Calu3 (cell line): Measurements from ENCODE around the gene COL6A2. TPM values are rescaled to one million over a fixed set of nuclear protein-coding genes. Genes with fewer than 3 reads are reported as not detected.

Experiments used
- BruUV-seq: library from RNA; stranded (reverse); fragments of 400-500 nt; replicated peaks from 2 replicates; lab custom pipeline; 2021; lab: Mats Ljungman, UMichigan
- CTCF ChIA-PET: fragments of 300-600 bp; sonication (Branson Sonifier 250); formaldehyde crosslinking; loops from one replicate; lab custom pipeline; 2022; ENCODE audit warnings: antibody characterized with exemption; lab: Charles Lee
- DNase-seq: peaks from one replicate; pipeline ENCODE4 v3.0.0; 2022
- H3K27ac Mint-ChIP-seq: one replicate; pipeline ENCODE4 v1.8.0; 2022; ENCODE audit warnings: mixed read lengths; ENCODE audit not compliant: unreplicated experiment
- H3K27me3 Mint-ChIP-seq: one replicate; pipeline ENCODE4 v1.8.0; 2022; ENCODE audit warnings: mixed read lengths; ENCODE audit not compliant: unreplicated experiment
- H3K36me3 Mint-ChIP-seq: one replicate; pipeline ENCODE4 v1.8.0; 2022; ENCODE audit warnings: mild to moderate bottlenecking, moderate library complexity, mixed read lengths; ENCODE audit not compliant: insufficient read depth, unreplicated experiment
- H3K4me1 Mint-ChIP-seq: one replicate; pipeline ENCODE4 v1.8.0; 2022; ENCODE audit warnings: mild to moderate bottlenecking, low read depth, mixed read lengths; ENCODE audit not compliant: unreplicated experiment
- H3K4me3 Mint-ChIP-seq: one replicate; pipeline ENCODE4 v1.8.0; 2022; ENCODE audit warnings: mild to moderate bottlenecking, low read depth, moderate library complexity, mixed read lengths; ENCODE audit not compliant: unreplicated experiment
- H3K9me3 Mint-ChIP-seq: one replicate; pipeline ENCODE4 v1.8.0; 2022; ENCODE audit warnings: low read depth, mixed read lengths; ENCODE audit not compliant: unreplicated experiment
- CTCF ChIP-seq: fragments of 200-600 bp; IDR thresholded peaks from one replicate; pipeline ENCODE4 v1.8.0; 2022; ENCODE audit warnings: antibody characterized with exemption; ENCODE audit not compliant: unreplicated experiment
- intact Hi-C: fragments of 100-400 bp; cut with micrococcal nuclease; formaldehyde crosslinking; loops from one replicate; pipeline ENCODE4 v1.10.0; 2022; ENCODE audit not compliant: unreplicated experiment
- total RNA-seq: library from RNA; stranded (reverse); gene quantifications from 2 replicates; pipeline ENCODE4 v1.2.3, GENCODE V29; 2022

The COL6A2 gene
- total RNA-seq, 1 experiment from 2014 or later: 3.4 TPM

GRCh38 chr21:46141767-46142581 lies 44.1 kb downstream of the COL6A2 start:
- no peak overlapping the region for H3K4me3 Mint-ChIP-seq
- H3K27me3 Mint-ChIP-seq: peaks cover 15% of the 10 kb centered on the region
- TF ChIP-seq CTCF: no peak
- intact Hi-C loops: loop anchor here (10.0 kb wide), 1 partner anchor 83 kb away; the partner anchor contains the start of gene LSS
- H3K4me1 Mint-ChIP-seq: peaks cover 11% of the 10 kb centered on the region
- H3K9me3 Mint-ChIP-seq: no peaks in the 10 kb centered on the region
- BruUV-seq: no TSS peak
- H3K27ac Mint-ChIP-seq: no peak overlapping the region
- no peak for DNase-seq
- peaks cover 8% of the 10 kb centered on the region for H3K36me3 Mint-ChIP-seq
- CTCF ChIA-PET: no interaction called here

- H3K27me3 Mint-ChIP-seq: peaks cover 15% of the 10 kb centered on the region
- no peak for DNase-seq
- BruUV-seq: no TSS peak
Observed at GRCh38 chr21:46142582-46143473, 44.9 kb downstream of the COL6A2 start.

GRCh38 chr21:46144464-46145070 lies 46.7 kb downstream of the COL6A2 start:
- peaks cover 15% of the 10 kb centered on the region for H3K27me3 Mint-ChIP-seq
- peak overlapping the region; percentile 65 for H3K4me3 Mint-ChIP-seq
- TF ChIP-seq CTCF: no peak
- H3K4me1 Mint-ChIP-seq: peaks cover 11% of the 10 kb centered on the region
- CTCF ChIA-PET: no interaction called here
- H3K27ac Mint-ChIP-seq: peak overlapping the region; percentile 93
- BruUV-seq: no TSS peak
- DNase-seq: no peak
- no peaks in the 10 kb centered on the region for H3K9me3 Mint-ChIP-seq
- H3K36me3 Mint-ChIP-seq: peaks cover 8% of the 10 kb centered on the region
- intact Hi-C loops: loop anchor here (5.0 to 10.0 kb wide), 2 partner anchors 80 to 172 kb away; partner anchors contain the start of gene LSS

More at GRCh38 chr21:46142582-46143473, 44.9 kb downstream of the COL6A2 start:
- CTCF ChIA-PET: interaction anchor here (0.6 to 1.6 kb wide), 9 partner anchors 10 to 244 kb away, joined by 3 to 20 read pairs (median 5); partner anchors contain the start of genes COL6A1, MCM3AP and YBEY
- no peaks in the 10 kb centered on the region for H3K9me3 Mint-ChIP-seq
- TF ChIP-seq CTCF: no peak
- H3K27ac Mint-ChIP-seq: no peak overlapping the region
- H3K36me3 Mint-ChIP-seq: peaks cover 8% of the 10 kb centered on the region
- peak overlapping the region; percentile 65 for H3K4me3 Mint-ChIP-seq
- intact Hi-C loops: loop anchor here (10.0 kb wide), 1 partner anchor 82 kb away; the partner anchor contains the start of gene LSS
- H3K4me1 Mint-ChIP-seq: peaks cover 11% of the 10 kb centered on the region
